ENCODE measurements around the gene SCUBE3. TPM values are rescaled to one million over a fixed set of nuclear protein-coding genes. Genes with fewer than 3 reads are reported as not detected.

SCUBE3 gene
- total and polyA plus RNA-seq, 2 experiments from 2014 or later = 0.39 to 1.1 TPM

- TF ChIP-seq JUNB (IDR thresholded peaks at IDR 0.05; ENCODE audit: unreplicated experiment) (no peak), CTCF (conservative IDR thresholded peaks at IDR 0.05; ENCODE audit: low read depth in 2 of 2) (no peak), REST (IDR thresholded peaks at IDR 0.05; ENCODE audit: unreplicated experiment) (no peak), POLR2AphosphoS5 (IDR thresholded peaks at IDR 0.05; ENCODE audit: low read depth) (no peak)
Measured at GRCh38 chr6:35267446-35267845, 53.7 kb downstream of the SCUBE3 start (continued).

GRCh38 chr6:35267897-35268296, 54.1 kb downstream of the SCUBE3 start:
- H3F3A ChIP-seq (replicated peaks; ENCODE audit: low read depth) = no peaks in the 10 kb centered on the region
- TF ChIP-seq POLR2AphosphoS5 (IDR thresholded peaks at IDR 0.05; ENCODE audit: low read depth) = no peak
- TF ChIP-seq REST (IDR thresholded peaks at IDR 0.05; ENCODE audit: unreplicated experiment) = no peak
- no peak for TF ChIP-seq CREB1 (CRISPR knock-in tag; IDR thresholded peaks at IDR 0.05; ENCODE audit: low read depth)
- TF ChIP-seq CTCF (conservative IDR thresholded peaks at IDR 0.05; ENCODE audit: low read depth in 2 of 2) = no peak
- TF ChIP-seq ZNF114 (CRISPR knock-in tag; IDR thresholded peaks at IDR 0.05) = no peak
- no peak for TF ChIP-seq JUNB (IDR thresholded peaks at IDR 0.05; ENCODE audit: unreplicated experiment)
- no peak for TF ChIP-seq EZH2phosphoT487 (IDR thresholded peaks at IDR 0.05; ENCODE audit: unreplicated experiment)
- no peak for TF ChIP-seq EZH2 (IDR thresholded peaks at IDR 0.05; ENCODE audit: low read depth, unreplicated experiment)
- no peak for TF ChIP-seq ETS1 (IDR thresholded peaks at IDR 0.05)
- no peak for TF ChIP-seq NANOG (IDR thresholded peaks at IDR 0.05; ENCODE audit: borderline replicate concordance)
- TF ChIP-seq STAT1 (IDR thresholded peaks at IDR 0.05; ENCODE audit: unreplicated experiment) = no peak

More at GRCh38 chr6:35267897-35268296, 54.1 kb downstream of the SCUBE3 start:
- Histone ChIP-seq H3K27me3 (ENCODE audit: insufficient read depth) (no peaks in the 10 kb centered on the region), H3K36me3 (ENCODE audit: insufficient read depth) (no peaks in the 10 kb centered on the region), H3K4me2 (no peak overlapping the region), H3K79me2 (replicated peaks; ENCODE audit: insufficient read depth) (no peaks in the 10 kb centered on the region), H3K27ac (ENCODE audit: low read depth) (no peak overlapping the region), H3K4me3 (no peak overlapping the region), H3K9me2 (ENCODE audit: insufficient read depth) (no peaks in the 10 kb centered on the region), H3K4me1 (ENCODE audit: insufficient read depth) (no peaks in the 10 kb centered on the region), H4K20me1 (replicated peaks; ENCODE audit: insufficient read depth) (peaks cover 12% of the 10 kb centered on the region; the same call in 1 of the 2 replicates), H2AFZ (no peak overlapping the region)
- H3K9me3 Mint-ChIP-seq = no peaks in the 10 kb centered on the region
- H3K27me3 Mint-ChIP-seq (ENCODE audit: insufficient read depth, low read depth, poor library complexity) = peaks cover 5% of the 10 kb centered on the region
- no peak overlapping the region for H3K4me3 Mint-ChIP-seq
- no peaks in the 10 kb centered on the region for H3K36me3 Mint-ChIP-seq (ENCODE audit: low read depth)
- H3K4me1 Mint-ChIP-seq = no peaks in the 10 kb centered on the region; the same call in 2 of the 3 replicates
- no peak overlapping the region for H3K27ac Mint-ChIP-seq
- DNase-seq (ENCODE audit: low spot score) (no peak), ATAC-seq (no peak)

Data from GM23338 (cell line).